HepG2 (cell line): ENCODE data around the gene DUSP8. TPM values are rescaled to one million over a fixed set of nuclear protein-coding genes. Genes with fewer than 3 reads are reported as not detected.

Source experiments
- ATAC-seq: fragments of 200-7000 bp; cut with Tn5 transposase; 3 replicates; pipeline ENCODE4 v1.9.1; 2020; ENCODE audit warnings: mild to moderate bottlenecking, moderate library complexity
- BruUV-seq: library from RNA; stranded (reverse); fragments of 400-500 nt; replicated peaks from 2 replicates; lab custom pipeline; 2021; lab: Mats Ljungman, UMichigan
- CTCF ChIA-PET: fragments of 300-600 bp; formaldehyde crosslinking; extraction: SDS; loops from one replicate; lab custom pipeline; 2021; ENCODE audit warnings: low total read pairs, inconsistent platforms, low intra/inter-chr PET ratio; lab: Yijun Ruan, JAX
- POLR2A ChIA-PET: fragments of 350-600 bp; sonication (Branson Sonifier 250); formaldehyde crosslinking; loops from one replicate; lab custom pipeline; 2020; ENCODE audit warnings: antibody characterized with exemption, inconsistent platforms; lab: Yijun Ruan, JAX
- DNase-seq: peaks from one replicate; pipeline ENCODE4 v3.0.0-alpha.2; 2015; ENCODE audit warnings: low spot score
- FAIRE-seq: peaks from 3 replicates; lab custom pipeline; 2011; peaks lifted over from hg19 to GRCh38; lab: Jason Lieb, UNC
- H2AFZ ChIP-seq: one replicate; pipeline ENCODE4 v1.6.1; 2011; ENCODE audit warnings: low read length, inconsistent platforms
- H3K27ac ChIP-seq: fragments of 300-600 bp; 3 replicates; pipeline ENCODE4 v1.8.0; 2011; ENCODE audit warnings: mixed run types, mild to moderate bottlenecking, mixed read lengths, low read length, inconsistent platforms; ENCODE audit not compliant: insufficient read depth; ENCODE audit errors: extremely low read length
- H3K27me3 ChIP-seq, 2 experiments: fragments of 200-600 bp in 1 of 2; 2 replicates in 1 of 2; 3 replicates in 1 of 2; pipeline versions ENCODE4 v1.6.0 to v1.8.0; 2011; ENCODE audit warnings: low read length in 2 of 2, mild to moderate bottlenecking in 2 of 2, moderate library complexity in 2 of 2, inconsistent platforms in 1 of 2; ENCODE audit not compliant: insufficient read depth in 2 of 2, control insufficient read depth in 1 of 2
- H3K36me3 ChIP-seq, 2 experiments: fragments of 200-600 bp in 1 of 2; replicated peaks in 1 of 2; 2 replicates in 1 of 2; 3 replicates in 1 of 2; pipeline versions ENCODE4 v1.5.1 to v1.8.0; 2011; ENCODE audit warnings: low read length in 2 of 2, inconsistent platforms in 1 of 2; ENCODE audit not compliant: insufficient read depth in 2 of 2, control insufficient read depth in 1 of 2
- H3K4me1 ChIP-seq: 2 replicates; pipeline ENCODE4 v1.5.1; 2012; ENCODE audit warnings: low read length, inconsistent platforms; ENCODE audit not compliant: insufficient read depth
- H3K4me2 ChIP-seq: 2 replicates; pipeline ENCODE4 v1.6.0; 2011; ENCODE audit warnings: low read depth, low read length, inconsistent platforms
- H3K4me3 ChIP-seq, 3 experiments: fragments of 200-600 bp in 1 of 3; sonication (generic), shearing (Covaris generic) in 1 of 3; replicated peaks in 1 of 3; 2 replicates each; pipeline ENCODE4 v1.5.1; 2011 to 2016; ENCODE audit warnings: low read length in 3 of 3, inconsistent platforms in 2 of 3, low read depth in 2 of 3, mild to moderate bottlenecking in 2 of 3, control low read depth in 1 of 3, mixed read lengths in 1 of 3; ENCODE audit not compliant: insufficient read depth in 1 of 3
- H3K79me2 ChIP-seq: one replicate; pipeline ENCODE4 v1.6.1; 2011; ENCODE audit warnings: low read length, inconsistent platforms; ENCODE audit not compliant: insufficient read depth
- H3K9ac ChIP-seq: 2 replicates; pipeline ENCODE4 v1.6.0; 2011; ENCODE audit warnings: mild to moderate bottlenecking, low read depth, low read length, inconsistent platforms; ENCODE audit not compliant: insufficient read depth
- H3K9me3 ChIP-seq: 2 replicates; pipeline ENCODE4 v1.5.1; 2012; ENCODE audit warnings: mild to moderate bottlenecking, low read length
- H4K20me1 ChIP-seq: 2 replicates; pipeline ENCODE4 v1.6.0; 2011; ENCODE audit warnings: inconsistent platforms, mild to moderate bottlenecking, low read length, moderate library complexity; ENCODE audit not compliant: insufficient read depth
- ARNTL ChIP-seq: sonication (generic); formaldehyde crosslinking; IDR thresholded peaks from 2 replicates; pipeline ENCODE4 v1.4.0; 2020; ENCODE audit warnings: mild to moderate bottlenecking, missing genetic modification reagents
- CBX2 ChIP-seq, 2 experiments: fragments of 200-600 bp in 1 of 2; sonication (generic); formaldehyde crosslinking in 1 of 2; IDR thresholded peaks; 2 replicates each; pipeline versions ENCODE4 v1.7.0 to v1.8.1; 2018 to 2022; ENCODE audit warnings: low read depth in 2 of 2, low read length in 1 of 2, mild to moderate bottlenecking in 1 of 2, missing genetic modification reagents in 1 of 2
- CBX5 ChIP-seq: sonication (generic); formaldehyde crosslinking; IDR thresholded peaks from 2 replicates; pipeline ENCODE4 v1.4.0; 2020; ENCODE audit warnings: missing genetic modification reagents, borderline replicate concordance
- HNRNPLL ChIP-seq: fragments of 200-400 bp; formaldehyde crosslinking; IDR thresholded peaks from 2 replicates; pipeline ENCODE4 v1.6.1; 2017; ENCODE audit warnings: mild to moderate bottlenecking, low read depth, low read length; ENCODE audit not compliant: poor library complexity, severe bottlenecking
- MAFG ChIP-seq: sonication (generic); formaldehyde crosslinking; IDR thresholded peaks from 2 replicates; pipeline ENCODE4 v1.5.1; 2020; ENCODE audit warnings: mild to moderate bottlenecking, missing genetic modification reagents
- ZKSCAN5 ChIP-seq: sonication (generic); formaldehyde crosslinking; IDR thresholded peaks from 2 replicates; pipeline ENCODE4 v1.5.1; 2020; ENCODE audit warnings: mild to moderate bottlenecking, missing genetic modification reagents
- ZMYM2 ChIP-seq: sonication (generic); formaldehyde crosslinking; IDR thresholded peaks from 2 replicates; pipeline ENCODE4 v1.8.0; 2022; ENCODE audit warnings: mild to moderate bottlenecking, missing genetic modification reagents
- ZNF446 ChIP-seq: sonication (generic); formaldehyde crosslinking; IDR thresholded peaks from 2 replicates; pipeline ENCODE4 v1.5.0; 2020; ENCODE audit warnings: mild to moderate bottlenecking, missing genetic modification reagents
- ZNF563 ChIP-seq: sonication (generic); formaldehyde crosslinking; IDR thresholded peaks from 2 replicates; pipeline ENCODE4 v1.8.0; 2022; ENCODE audit warnings: mild to moderate bottlenecking, moderate library complexity, missing genetic modification reagents
- ZNF792 ChIP-seq: IDR thresholded peaks from 2 replicates; pipeline ENCODE4 v1.6.1; 2016
- ZNF879 ChIP-seq: sonication (generic); formaldehyde crosslinking; IDR thresholded peaks from 2 replicates; pipeline ENCODE4 v1.8.1; 2023; ENCODE audit warnings: missing genetic modification reagents
- WGBS: methylation state at CpG from one replicate; pipeline ENCODE4 v1.1.6; 2017; ENCODE audit warnings: low lambda C conversion rate; 5-methylcytosine and 5-hydroxymethylcytosine counted together
- in situ Hi-C: cut with HindIII; loops from 2 replicates; pipeline ENCODE4 v1.10.0; 2017; ENCODE audit warnings: low pct_unique_long_range_greater_than_20kb; ENCODE audit not compliant: extremely low pct_ligation_motif_present
- intact Hi-C: fragments of 100-400 bp; cut with micrococcal nuclease; formaldehyde crosslinking; loops from one replicate; pipeline ENCODE4 v1.10.0; 2022; ENCODE audit not compliant: unreplicated experiment
- polyA plus RNA-seq, 8 experiments: library from polyadenylated mRNA; depleted of rRNA in 3 of 8; stranded (reverse) in 7 of 8; unstranded in 1 of 8; fragments of >200 nt; fragmentation: Illumina TruSeq in 4 of 8; extraction: Trizol in 4 of 8; gene quantifications; 2 replicates each; pipeline versions ENCODE4 v1.2.1 to v1.2.3, GENCODE V29; 2011 to 2016; ENCODE audit warnings: low read depth in 4 of 8, missing spikeins in 1 of 8, mixed read lengths in 1 of 8; ENCODE audit not compliant: insufficient read depth in 1 of 8
- total RNA-seq, 5 experiments: library from RNA; depleted of rRNA; stranded (reverse); fragments of >200 nt; fragmentation: Illumina TruSeq; extraction: Trizol; gene quantifications; 2 replicates each; pipeline ENCODE4 v1.2.3, GENCODE V29; 2016; ENCODE audit warnings: low read depth in 1 of 5
- TF ChIP-seq, protein P1 (sequence below): sonication (generic); formaldehyde crosslinking; IDR thresholded peaks from 2 replicates; pipeline ENCODE4 v1.5.0; 2020; ENCODE audit warnings: missing genetic modification reagents
- TF ChIP-seq, protein P2 (sequence below): sonication (generic); formaldehyde crosslinking; IDR thresholded peaks from 2 replicates; pipeline ENCODE4 v1.5.0; 2020; ENCODE audit warnings: mild to moderate bottlenecking, missing genetic modification reagents, moderate library complexity
- TF ChIP-seq, protein P3 (sequence below): sonication (generic); formaldehyde crosslinking; IDR thresholded peaks from 2 replicates; pipeline ENCODE4 v1.4.0; 2020; ENCODE audit warnings: low read depth, mild to moderate bottlenecking, missing genetic modification reagents
- TF ChIP-seq, protein P4 (sequence below): sonication (generic); formaldehyde crosslinking; IDR thresholded peaks from 2 replicates; pipeline ENCODE4 v1.8.0; 2022; ENCODE audit warnings: missing genetic modification reagents, mild to moderate bottlenecking, inconsistent platforms, borderline replicate concordance

DUSP8 gene
- total and polyA plus RNA-seq, 2 of the 13 experiments (the other 11 are each of a cell fraction or from before 2014, with no cell fraction given) = 1.8 to 8.0 TPM

DNA sequence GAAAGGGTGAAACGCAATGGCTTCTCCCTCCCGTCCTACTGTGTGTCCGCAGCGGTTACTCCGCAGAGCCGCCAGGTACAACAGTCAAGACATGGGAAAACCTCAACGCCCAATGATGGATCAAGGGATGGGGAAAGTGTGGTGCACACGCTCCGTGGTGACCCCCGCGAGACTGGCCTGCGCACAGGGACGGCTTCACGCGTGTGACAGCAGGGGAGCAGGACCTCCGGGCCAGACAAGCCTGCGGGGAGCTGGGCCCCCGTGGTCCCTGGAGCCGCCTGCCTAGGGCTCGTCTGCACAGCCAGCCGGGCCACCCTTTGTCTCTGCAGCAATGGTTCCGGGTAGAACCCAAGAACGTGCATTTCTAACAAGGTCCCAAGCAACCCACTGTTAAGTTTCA is 53.8 kb downstream of the DUSP8 start (continued):
- TF ChIP-seq, protein P1, sequence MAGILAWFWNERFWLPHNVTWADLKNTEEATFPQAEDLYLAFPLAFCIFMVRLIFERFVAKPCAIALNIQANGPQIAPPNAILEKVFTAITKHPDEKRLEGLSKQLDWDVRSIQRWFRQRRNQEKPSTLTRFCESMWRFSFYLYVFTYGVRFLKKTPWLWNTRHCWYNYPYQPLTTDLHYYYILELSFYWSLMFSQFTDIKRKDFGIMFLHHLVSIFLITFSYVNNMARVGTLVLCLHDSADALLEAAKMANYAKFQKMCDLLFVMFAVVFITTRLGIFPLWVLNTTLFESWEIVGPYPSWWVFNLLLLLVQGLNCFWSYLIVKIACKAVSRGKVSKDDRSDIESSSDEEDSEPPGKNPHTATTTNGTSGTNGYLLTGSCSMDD (CRISPR knock-in tag) = no peak
- no peak for TF ChIP-seq CBX5 (CRISPR knock-in tag)
- TF ChIP-seq ZKSCAN5 (CRISPR knock-in tag) = no peak

DNA sequence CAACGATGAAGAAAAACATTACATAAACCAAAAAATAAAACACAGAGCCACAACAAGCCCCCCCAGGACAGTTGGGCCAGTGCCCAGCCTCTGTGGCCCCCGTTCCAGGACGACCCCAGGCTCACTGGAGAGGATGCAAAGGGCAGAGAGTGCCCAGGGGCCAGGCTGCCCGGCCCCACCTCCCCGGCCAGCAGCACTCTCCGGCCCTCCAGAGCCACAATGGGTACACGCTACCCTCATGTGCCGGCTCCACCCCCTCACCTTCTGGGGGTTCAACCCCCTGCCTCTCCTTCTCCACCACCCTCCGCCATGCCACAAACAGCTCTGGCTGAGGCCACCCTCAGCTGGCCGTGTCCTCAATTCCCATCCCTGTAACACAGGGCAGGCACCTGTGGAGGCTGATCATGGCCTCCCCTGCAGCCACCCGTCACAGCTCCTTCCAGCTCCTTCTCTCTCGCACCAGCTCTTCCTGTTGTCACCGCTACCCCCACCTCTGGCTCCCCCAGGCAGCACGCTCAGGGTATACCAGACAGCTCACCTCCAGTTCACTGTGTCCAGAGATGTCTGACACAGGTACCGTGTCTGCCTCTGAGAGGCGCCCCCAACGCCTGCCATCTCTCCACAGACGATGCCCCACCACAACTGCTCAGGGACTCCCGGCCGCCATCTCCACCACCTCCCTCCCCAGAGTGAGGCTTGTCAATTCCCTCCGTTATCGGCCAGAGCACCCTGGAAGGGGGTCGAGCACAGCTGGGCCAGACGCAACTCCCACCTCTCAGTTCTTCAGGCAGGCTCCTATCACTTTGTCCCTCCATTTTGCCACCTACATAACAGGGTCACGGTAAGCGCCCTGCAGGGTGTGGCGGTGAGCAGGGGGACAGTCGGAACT is 54.7 kb downstream of the DUSP8 start:
- in situ Hi-C loops (no loop called here), intact Hi-C loops (no loop called here)
- no peak overlapping the region for H3K9ac ChIP-seq
- H3K27ac ChIP-seq = no peak overlapping the region
- FAIRE-seq (no peak), ATAC-seq (no peak), DNase-seq (no peak)
- no peak overlapping the region for H2AFZ ChIP-seq
- peaks cover 49% of the 10 kb centered on the region for H4K20me1 ChIP-seq
- H3K4me1 ChIP-seq = no peaks in the 10 kb centered on the region
- BruUV-seq = no TSS peak
- H3K4me3 ChIP-seq = no peak overlapping the region
- 79% methylated on average over 27 of the region's 28 CpGs for WGBS
- H3K4me2 ChIP-seq = no peak overlapping the region
- no peaks in the 10 kb centered on the region for H3K36me3 ChIP-seq
- peaks cover 2% of the 10 kb centered on the region for H3K79me2 ChIP-seq
- ChIA-PET POLR2A (no interaction called here), CTCF (no interaction called here)
- no peaks in the 10 kb centered on the region for H3K27me3 ChIP-seq
- no peaks in the 10 kb centered on the region for H3K9me3 ChIP-seq
- TF ChIP-seq ARNTL (CRISPR knock-in tag) (no peak), ZNF792 (CRISPR knock-in tag) (no peak), ZNF879 (CRISPR knock-in tag) (no peak), HNRNPLL (no peak), ZNF563 (CRISPR knock-in tag) (no peak), MAFG (no peak), CBX2 (IDR thresholded peaks at IDR 0.05; ENCODE audit: low read depth, low read length) (no peak), CBX2 (CRISPR knock-in tag; IDR thresholded peaks at IDR 0.05; ENCODE audit: low read depth) (no peak), ZMYM2 (CRISPR knock-in tag) (no peak), ZNF446 (CRISPR knock-in tag) (no peak)
- TF ChIP-seq, protein P2, sequence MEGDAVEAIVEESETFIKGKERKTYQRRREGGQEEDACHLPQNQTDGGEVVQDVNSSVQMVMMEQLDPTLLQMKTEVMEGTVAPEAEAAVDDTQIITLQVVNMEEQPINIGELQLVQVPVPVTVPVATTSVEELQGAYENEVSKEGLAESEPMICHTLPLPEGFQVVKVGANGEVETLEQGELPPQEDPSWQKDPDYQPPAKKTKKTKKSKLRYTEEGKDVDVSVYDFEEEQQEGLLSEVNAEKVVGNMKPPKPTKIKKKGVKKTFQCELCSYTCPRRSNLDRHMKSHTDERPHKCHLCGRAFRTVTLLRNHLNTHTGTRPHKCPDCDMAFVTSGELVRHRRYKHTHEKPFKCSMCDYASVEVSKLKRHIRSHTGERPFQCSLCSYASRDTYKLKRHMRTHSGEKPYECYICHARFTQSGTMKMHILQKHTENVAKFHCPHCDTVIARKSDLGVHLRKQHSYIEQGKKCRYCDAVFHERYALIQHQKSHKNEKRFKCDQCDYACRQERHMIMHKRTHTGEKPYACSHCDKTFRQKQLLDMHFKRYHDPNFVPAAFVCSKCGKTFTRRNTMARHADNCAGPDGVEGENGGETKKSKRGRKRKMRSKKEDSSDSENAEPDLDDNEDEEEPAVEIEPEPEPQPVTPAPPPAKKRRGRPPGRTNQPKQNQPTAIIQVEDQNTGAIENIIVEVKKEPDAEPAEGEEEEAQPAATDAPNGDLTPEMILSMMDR = no peak
- TF ChIP-seq, protein P3, sequence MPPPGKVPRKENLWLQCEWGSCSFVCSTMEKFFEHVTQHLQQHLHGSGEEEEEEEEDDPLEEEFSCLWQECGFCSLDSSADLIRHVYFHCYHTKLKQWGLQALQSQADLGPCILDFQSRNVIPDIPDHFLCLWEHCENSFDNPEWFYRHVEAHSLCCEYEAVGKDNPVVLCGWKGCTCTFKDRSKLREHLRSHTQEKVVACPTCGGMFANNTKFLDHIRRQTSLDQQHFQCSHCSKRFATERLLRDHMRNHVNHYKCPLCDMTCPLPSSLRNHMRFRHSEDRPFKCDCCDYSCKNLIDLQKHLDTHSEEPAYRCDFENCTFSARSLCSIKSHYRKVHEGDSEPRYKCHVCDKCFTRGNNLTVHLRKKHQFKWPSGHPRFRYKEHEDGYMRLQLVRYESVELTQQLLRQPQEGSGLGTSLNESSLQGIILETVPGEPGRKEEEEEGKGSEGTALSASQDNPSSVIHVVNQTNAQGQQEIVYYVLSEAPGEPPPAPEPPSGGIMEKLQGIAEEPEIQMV (CRISPR knock-in tag) = no peak
- TF ChIP-seq, protein P4, sequence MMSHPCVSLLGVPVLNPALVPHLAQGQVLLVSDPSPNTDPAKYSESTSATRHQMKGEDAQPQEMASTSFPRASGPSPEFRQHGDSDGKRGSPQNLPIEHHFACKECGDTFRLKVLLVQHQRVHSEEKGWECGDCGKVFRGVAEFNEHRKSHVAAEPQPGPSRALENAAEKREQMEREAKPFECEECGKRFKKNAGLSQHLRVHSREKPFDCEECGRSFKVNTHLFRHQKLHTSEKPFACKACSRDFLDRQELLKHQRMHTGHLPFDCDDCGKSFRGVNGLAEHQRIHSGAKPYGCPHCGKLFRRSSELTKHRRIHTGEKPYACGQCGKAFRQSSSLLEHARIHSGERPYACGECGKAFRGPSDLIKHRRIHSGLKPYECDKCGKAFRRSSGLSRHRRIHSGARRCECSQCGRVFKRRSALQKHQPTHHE = no peak
